Measurements from ENCODE around the gene MAPK8IP1.

Gene MAPK8IP1

DNA sequence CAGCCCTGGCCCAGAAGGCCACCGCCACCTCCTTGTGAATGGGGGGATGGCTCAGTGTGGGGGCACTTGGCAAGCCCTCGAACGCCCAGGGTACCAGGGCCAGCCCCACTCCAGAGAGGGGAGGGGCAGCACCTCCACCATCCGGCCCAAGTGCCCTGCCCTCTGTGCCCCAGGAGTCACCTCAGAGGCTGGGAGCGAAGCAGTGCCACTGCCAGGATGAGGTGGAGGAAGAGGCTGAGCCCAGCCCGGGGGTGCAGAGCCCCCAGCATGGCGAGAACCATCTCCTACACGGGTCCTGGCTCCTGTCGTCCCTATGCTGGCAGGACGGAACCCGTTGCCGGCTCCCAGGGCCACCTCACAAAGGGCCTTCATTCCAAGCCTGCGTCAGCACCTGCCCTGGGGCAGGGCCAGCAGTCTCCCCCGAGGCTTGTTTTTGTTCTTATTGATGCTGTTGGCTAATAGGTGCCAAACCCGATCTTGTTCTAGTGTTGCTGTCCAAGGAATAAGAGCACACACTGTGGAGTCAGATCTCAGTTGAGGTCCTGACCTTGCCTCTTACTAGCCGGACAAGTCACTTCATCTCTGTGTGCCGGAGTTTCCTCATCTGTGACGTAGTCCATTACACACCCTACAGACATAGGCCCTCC is 21.6 kb downstream of the MAPK8IP1 start, which contains the start of gene FREY1:
Gene FREY1, minus strand, starts transcription at position 307 of the 647 bp plus-strand sequence. Its CDS starts 26 bp downstream, at position 281.
- POLR2A ChIA-PET = no interaction called here
- CTCF ChIA-PET = no interaction called here
- TF ChIP-seq, protein P1, sequence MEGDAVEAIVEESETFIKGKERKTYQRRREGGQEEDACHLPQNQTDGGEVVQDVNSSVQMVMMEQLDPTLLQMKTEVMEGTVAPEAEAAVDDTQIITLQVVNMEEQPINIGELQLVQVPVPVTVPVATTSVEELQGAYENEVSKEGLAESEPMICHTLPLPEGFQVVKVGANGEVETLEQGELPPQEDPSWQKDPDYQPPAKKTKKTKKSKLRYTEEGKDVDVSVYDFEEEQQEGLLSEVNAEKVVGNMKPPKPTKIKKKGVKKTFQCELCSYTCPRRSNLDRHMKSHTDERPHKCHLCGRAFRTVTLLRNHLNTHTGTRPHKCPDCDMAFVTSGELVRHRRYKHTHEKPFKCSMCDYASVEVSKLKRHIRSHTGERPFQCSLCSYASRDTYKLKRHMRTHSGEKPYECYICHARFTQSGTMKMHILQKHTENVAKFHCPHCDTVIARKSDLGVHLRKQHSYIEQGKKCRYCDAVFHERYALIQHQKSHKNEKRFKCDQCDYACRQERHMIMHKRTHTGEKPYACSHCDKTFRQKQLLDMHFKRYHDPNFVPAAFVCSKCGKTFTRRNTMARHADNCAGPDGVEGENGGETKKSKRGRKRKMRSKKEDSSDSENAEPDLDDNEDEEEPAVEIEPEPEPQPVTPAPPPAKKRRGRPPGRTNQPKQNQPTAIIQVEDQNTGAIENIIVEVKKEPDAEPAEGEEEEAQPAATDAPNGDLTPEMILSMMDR (IDR thresholded peaks at IDR 0.05; ENCODE audit: insufficient read depth, low read length, missing control alignments) = no peak
- no peak for DNase-seq (ENCODE audit: low read depth, low spot score)
- H3K4me3 ChIP-seq (ENCODE audit: low read depth, low read length) = no peak within 1 kb of the TSS

DNA sequence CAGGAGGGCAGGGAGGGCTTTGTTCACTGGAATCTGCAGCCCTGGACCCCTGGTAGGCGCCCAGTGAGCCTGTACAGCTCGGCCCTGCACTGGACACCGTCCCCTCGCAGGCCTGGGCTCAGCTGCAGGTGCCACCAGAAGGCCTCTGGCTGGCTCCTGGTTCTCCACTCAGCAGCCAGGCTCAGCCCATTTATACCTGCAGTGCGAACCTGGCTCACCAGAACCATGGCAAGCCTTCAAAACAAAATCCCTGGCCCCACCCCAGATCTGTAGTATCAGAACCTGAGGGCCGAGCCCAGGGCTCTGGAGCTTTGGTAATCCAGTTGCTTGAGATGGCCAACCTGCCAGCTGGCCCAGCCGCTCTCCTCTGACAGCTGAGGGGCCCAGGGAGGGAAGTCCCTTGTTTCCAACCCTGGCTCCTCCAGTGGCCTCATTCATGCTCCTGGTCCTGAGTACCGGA is 22.5 kb downstream of the MAPK8IP1 start:
- POLR2A ChIA-PET = no interaction called here
- DNase-seq (ENCODE audit: low read depth, low spot score) = no peak
- CTCF ChIA-PET = no interaction called here
- TF ChIP-seq, protein P1 (IDR thresholded peaks at IDR 0.05; ENCODE audit: insufficient read depth, low read length, missing control alignments) = no peak
- H3K4me3 ChIP-seq (ENCODE audit: low read depth, low read length) = no peak overlapping the region

DNA sequence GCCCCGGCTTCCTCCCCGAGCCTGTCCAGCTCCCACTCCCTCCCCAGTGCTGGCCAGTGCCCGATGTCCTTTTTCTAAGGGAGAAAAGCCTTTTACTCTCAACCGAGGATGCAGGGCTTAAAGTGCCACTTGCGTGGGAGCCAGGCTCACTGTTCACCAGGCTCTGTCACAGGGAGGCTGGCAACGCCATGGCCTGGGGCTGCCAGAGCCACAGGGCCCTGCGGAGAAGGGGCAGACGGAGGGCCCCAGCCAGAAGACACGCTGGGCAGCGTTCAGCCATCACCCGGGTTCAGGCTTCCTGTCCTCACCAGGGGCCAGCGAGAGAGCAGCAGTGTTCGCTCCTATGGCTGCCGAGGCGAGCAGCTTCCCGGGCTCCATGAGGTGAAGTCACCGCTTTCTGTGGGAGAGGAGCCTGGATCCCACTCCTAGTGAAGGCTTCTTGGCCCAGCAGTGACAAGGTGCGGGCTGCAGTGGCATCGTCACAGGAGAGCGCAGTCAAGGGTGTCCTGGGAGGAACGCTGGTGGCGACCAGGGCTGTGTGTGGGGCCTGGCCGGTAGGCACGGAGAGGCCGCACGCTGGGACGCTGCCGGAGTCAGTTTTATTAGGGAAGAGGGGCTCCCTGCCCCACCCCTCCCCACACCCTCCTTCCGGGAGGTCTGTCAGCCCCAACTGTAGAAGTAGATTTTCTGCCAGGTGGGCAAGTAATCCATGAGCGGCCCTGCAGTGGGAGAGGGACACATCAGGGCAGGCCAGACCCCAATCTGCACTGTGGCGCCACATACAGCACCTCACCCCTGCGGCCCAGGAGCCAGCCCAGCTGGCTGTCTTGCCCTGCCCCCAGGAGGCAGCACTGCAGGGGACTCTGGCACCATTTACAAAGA is 24.4 kb downstream of the MAPK8IP1 start:
- TF ChIP-seq, protein P1 (IDR thresholded peaks at IDR 0.05; ENCODE audit: insufficient read depth, low read length, missing control alignments) = no peak
- POLR2A ChIA-PET = no interaction called here
- H3K4me3 ChIP-seq (ENCODE audit: low read depth, low read length) = no peak overlapping the region
- DNase-seq (ENCODE audit: low read depth, low spot score) = no peak
- CTCF ChIA-PET = no interaction called here

DNA sequence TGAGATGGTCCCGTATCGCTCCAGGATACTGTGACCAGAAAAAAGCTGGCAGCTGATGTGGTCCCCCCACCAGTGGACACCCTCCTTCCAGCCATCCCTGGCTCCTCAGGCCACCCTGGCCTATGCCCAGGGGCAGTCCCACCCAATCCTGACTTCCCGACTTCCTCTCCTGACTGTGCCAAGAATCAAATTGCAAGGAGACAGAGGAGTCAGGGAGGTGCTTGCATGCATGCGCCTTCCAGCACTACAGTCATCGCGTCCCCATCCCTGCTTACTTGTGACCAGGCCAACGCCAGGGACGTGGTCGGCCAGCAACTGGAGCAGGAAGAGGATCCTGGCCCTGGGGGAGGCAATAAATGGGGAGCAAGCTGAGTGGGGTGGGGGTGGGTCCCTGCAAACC is 25.2 kb downstream of the MAPK8IP1 start:
- CTCF ChIA-PET = no interaction called here
- POLR2A ChIA-PET = no interaction called here
- no peak overlapping the region for H3K4me3 ChIP-seq (ENCODE audit: low read depth, low read length)
- TF ChIP-seq, protein P1 (IDR thresholded peaks at IDR 0.05; ENCODE audit: insufficient read depth, low read length, missing control alignments) = no peak
- DNase-seq (ENCODE audit: low read depth, low spot score) = no peak

DNA sequence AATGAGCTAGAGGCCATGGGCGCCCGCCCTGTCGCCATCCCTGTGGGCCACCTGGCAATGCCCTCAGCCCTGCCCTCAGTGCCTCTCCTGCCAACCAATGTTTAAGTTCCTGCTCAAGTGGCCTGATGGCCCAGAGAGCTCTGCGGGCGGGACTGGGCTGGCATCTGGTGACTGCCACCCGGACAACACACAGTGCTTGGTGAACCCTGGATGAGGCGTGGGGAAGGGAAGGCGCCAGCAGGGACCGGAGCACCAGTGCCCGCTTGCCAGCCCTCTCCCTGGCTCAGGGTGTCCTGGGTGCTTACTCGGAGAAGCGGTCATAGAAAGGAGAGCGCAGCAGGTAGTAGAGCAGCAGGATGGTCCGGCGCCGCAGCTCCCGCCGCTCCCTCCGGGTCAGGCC is 28.1 kb downstream of the MAPK8IP1 start:
- CTCF ChIA-PET = interaction anchor here (0.9 to 1.4 kb wide), 2 partner anchors 40 to 93 kb away, joined by 3 to 5 read pairs; no protein-coding TSS in a partner anchor
- POLR2A ChIA-PET = no interaction called here
- no peak overlapping the region for H3K4me3 ChIP-seq (ENCODE audit: low read depth, low read length)
- no peak for DNase-seq (ENCODE audit: low read depth, low spot score)
- TF ChIP-seq, protein P1 (IDR thresholded peaks at IDR 0.05; ENCODE audit: insufficient read depth, low read length, missing control alignments) = no peak

Measured in AG04449 (cell line).